Occipital lobe (tissue), 2 donors: ENCODE results near the gene RAPGEF4. TPM values are rescaled to one million over a fixed set of nuclear protein-coding genes. Genes with fewer than 3 reads are reported as not detected.

Source experiments
- DNase-seq: peaks from one replicate; lab custom pipeline; 2025; lab: John Stamatoyannopoulos, UW
- total RNA-seq: library from RNA; depleted of rRNA; stranded (reverse); fragments of >200 nt; gene quantifications from one replicate; pipeline ENCODE4 v1.2.3, GENCODE V29; 2014

The RAPGEF4 gene
- total RNA-seq, 1 donor from 2014 or later = 23.4 TPM

GRCh38 chr2:172931256-172931894 is 195.7 kb downstream of the RAPGEF4 start:
- DNase-seq = no peak

DNA sequence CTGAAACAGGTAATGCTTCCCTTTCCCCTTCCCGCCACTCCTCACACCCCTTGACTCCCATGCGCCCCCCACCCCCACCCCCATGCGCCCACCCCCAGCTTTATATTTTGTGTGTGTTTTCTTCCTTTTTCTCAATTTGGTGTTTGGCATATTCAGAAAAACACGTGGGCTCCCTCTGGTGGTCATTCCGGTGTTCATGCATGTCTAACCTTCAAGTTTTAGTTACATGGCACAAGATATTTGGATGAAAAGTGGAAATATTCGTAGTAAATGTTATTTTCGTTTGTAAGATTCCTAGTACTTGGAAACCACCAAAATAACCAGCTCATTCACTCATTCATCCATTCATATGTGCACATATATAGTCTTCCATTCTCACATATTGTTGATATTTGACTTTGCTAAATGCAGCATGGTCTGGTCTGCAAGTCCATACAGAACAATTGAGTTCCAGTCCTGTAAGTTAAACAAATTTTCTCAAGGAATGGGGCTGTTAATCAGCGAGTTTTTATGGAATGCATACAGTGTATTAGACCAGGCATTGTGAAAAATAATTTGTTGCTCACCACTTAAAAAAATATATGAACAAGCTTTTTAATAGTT is 196.4 kb downstream of the RAPGEF4 start:
- DNase-seq = peak; percentile 34

DNA sequence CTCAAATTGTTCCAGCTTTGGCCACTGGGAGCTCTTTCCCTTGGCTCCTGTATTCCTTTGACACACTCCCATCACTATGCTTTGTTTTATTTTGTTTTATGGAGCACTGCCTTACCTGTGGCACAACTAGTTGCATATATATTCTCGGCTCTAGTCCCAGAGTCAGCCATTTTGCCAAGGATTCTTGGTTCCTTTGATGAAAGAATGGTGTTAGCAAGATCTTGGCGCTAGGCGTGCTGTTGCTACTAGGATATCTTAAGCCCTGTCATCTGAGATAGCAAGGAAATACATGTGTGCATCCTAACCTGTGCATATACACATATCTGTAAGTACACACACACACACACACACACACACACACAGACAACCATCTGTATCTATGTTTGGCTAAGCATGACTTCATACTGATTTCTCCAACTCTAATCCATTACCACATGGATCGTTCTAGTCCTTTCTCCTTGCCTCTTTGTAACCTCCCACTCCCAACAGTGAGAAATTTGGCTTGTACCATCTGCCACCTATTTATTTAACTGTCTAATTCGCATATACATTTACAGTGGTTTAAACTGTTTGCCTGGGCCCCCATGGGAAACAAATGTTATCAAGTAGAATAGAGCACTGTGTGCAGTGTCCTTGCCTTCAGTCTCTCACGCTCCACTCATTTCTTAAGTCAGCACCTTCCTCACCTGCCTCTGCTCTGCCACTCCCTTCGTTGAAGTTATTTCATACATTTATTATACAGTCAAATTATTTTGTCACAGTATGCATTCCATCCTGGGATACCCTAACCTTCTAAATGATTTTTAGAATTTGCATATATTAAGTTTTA is 202.5 kb downstream of the RAPGEF4 start:
- no peak for DNase-seq

- no peak for DNase-seq
These were observed 203.2 kb downstream of the RAPGEF4 start for GRCh38 chr2:172938713-172939375.

- no peak for DNase-seq
These were observed 207.9 kb downstream of the RAPGEF4 start for GRCh38 chr2:172943539-172943938.

DNA sequence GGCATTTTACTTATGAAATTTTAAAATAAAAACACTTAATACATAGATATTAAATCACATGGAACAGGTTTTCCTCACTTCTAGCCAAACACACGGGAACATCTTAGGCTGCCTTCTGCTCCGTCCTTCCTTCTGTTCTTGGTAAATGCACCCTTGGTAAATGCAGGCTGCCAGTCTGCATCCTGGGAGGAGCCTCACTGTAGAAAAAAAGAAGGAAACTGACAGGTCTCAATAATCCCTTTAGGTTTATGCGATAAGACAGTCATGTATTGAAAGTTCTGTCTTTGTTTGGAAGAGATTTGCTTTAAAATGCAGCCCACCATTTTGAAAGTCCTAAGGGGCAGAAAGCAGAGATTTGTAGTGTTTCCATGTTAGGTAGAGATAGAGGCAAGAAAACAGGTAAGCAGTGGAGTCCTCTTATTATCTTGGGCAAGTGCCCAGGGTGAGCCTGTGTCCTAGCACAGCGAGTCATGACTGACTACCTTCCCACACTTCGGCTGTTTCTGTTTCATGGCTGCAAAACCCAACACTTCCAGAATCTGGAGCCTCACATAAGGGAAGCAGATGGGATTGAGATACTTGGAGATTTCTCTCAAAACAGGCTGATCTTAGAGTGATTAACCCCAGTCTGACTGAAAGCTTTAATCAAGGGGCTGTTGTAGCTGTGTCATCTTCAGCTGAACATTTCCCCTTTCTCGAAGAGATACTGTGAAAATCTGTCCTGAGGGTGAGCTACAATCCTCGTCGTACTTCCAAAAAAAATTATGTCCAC is 208.6 kb downstream of the RAPGEF4 start:
- peak; percentile 10 for DNase-seq

GRCh38 chr2:172944794-172945509 is 209.3 kb downstream of the RAPGEF4 start:
- no peak for DNase-seq

GRCh38 chr2:172945510-172945850 is 209.8 kb downstream of the RAPGEF4 start:
- no peak for DNase-seq

- no peak for DNase-seq
These were observed 212.0 kb downstream of the RAPGEF4 start for GRCh38 chr2:172947461-172948153.

GRCh38 chr2:172949522-172949921 is 213.9 kb downstream of the RAPGEF4 start:
- no peak for DNase-seq

DNA sequence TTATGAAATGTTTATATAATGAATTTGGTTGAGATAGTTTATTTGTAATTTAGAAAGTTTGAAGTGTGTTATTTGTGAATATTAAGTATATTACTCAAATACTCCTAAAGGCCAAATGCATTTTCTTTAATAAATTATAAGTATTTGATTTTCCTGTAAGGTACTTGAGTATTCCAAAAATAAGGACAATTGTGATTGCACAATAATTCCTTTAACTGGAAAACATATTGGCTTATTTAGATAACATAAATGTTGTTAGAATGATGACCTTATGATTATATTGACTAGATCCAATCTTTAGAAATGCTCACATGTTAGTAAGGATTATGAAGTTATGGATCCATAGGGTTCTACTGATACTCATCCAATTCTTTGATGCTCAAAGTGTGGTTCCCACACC is 214.9 kb downstream of the RAPGEF4 start:
- DNase-seq = no peak

DNA sequence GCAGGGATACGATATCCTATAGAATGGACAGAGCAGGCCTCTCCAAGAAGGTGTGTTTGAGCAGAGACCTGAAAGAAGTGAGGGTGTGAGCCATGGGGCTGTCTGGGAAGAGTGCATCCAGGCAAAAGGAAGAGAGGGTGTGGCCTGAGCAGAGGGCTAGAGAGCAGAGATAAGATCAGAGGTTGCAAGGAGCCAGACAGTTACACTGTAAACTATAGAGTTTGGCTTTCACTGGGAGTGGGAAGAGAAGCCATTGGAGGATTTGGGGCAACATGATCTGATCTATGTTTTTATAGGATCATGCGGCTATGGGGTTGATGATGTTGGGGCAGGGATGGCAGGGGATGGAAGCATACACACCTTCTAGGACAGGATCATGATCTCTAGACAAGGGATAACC is 215.9 kb downstream of the RAPGEF4 start:
- no peak for DNase-seq

DNA sequence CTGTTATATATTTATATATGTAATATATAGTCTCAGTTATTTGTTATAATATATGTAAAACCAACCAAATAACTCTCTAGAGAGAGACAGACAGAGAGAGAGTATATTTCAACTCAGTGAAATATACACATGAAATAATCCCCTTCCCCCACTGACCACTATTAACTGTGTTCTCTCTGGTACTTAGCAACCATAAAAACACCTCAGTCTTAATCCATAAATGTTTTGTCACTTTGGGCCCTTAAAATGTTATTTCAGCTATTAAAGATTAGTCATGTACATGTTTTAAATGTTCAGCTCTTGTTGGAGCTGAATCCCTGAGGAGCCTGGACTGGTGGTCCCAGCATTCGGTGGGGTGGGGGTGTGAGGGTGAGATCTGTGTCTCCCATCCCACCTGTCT is 217.8 kb downstream of the RAPGEF4 start:
- no peak for DNase-seq

GRCh38 chr2:172953970-172954852 is 218.6 kb downstream of the RAPGEF4 start:
- DNase-seq = no peak

DNA sequence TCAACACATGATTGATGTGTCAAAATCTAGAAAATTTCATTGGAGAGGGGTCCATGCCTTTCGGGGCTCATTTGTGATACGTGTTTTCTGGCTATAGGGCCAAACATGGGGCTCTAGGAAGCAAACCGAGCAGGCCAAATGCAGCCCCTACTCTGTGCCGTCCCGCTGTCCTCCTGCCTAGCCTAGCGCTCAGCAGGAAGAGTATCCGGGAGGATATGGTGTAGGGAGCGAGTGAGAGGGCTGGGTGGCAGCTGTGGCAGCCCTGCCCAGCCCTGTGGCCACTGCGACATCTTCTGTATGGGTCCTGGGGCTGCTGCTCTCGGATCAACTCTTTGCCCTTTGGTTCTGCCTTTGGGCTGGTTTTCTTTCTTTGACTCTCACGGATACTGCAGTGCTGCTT is 219.9 kb downstream of the RAPGEF4 start:
- no peak for DNase-seq

DNA sequence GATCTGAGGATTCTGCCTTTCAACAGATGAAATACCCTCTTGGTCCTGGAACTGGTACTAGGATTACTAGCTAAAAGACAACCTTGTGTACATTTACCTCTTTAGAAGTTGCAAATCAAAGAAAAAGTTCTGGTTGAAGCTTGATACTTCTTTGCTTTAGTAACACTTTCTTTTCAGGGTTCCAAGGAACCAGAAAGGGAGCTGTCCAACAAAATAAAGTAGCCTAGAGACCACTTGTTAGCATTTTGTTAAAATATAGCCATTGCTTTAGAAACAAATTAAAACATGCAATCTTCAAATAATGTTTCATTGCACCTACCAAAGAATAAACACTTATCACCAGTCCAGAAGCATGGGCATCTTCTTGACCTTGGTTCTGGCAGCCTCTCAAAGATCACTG is 222.1 kb downstream of the RAPGEF4 start:
- no peak for DNase-seq

- DNase-seq = no peak
These were observed 226.4 kb downstream of the RAPGEF4 start for GRCh38 chr2:172962082-172962481.

GRCh38 chr2:172962824-172963223 is 227.2 kb downstream of the RAPGEF4 start:
- DNase-seq = no peak

- DNase-seq = no peak
These were observed 229.0 kb downstream of the RAPGEF4 start for GRCh38 chr2:172964511-172965139.
